ENCODE data around the gene SETDB1. TPM values are rescaled to one million over a fixed set of nuclear protein-coding genes. Genes with fewer than 3 reads are reported as not detected.

Gene SETDB1
- total RNA-seq, 4 donors from 2014 or later = 21.8 to 63.2 (median 54.4) TPM

DNA sequence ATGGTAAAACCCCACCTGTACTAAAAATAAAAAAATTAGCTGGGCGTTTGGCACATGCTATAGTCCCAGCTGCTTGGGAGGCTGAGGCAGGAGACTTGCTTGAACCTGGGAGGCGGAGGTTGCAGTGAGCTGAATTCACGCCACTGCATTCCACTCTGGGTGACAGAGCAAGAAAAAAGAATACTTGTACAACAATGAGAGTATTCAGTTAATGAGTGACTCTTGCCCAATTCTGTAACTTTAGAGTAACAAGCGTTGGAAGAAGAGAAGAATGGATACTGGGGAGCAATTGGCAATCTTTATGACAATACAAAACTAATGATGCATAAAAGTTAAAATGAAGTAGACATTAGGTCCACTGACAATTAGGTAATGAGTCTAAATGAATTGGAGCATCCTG, 66.5 kb downstream of the SETDB1 start:
- no peaks in the 10 kb centered on the region for H3K36me3 ChIP-seq
- no peaks in the 10 kb centered on the region for H3K9me3 ChIP-seq
- no peak overlapping the region for H3K27ac ChIP-seq
- peaks cover 3 to 7% of the 10 kb centered on the region in 2 donors for H3K4me1 ChIP-seq
- intact Hi-C loops (cut with DNase I; ENCODE audit: low total_unique reads) = no loop called here
- no peaks in the 10 kb centered on the region for H3K27me3 ChIP-seq
- no peak for DNase-seq
- TF ChIP-seq POLR2A (IDR thresholded peaks at IDR 0.05) = no peak
- TF ChIP-seq, protein P1, sequence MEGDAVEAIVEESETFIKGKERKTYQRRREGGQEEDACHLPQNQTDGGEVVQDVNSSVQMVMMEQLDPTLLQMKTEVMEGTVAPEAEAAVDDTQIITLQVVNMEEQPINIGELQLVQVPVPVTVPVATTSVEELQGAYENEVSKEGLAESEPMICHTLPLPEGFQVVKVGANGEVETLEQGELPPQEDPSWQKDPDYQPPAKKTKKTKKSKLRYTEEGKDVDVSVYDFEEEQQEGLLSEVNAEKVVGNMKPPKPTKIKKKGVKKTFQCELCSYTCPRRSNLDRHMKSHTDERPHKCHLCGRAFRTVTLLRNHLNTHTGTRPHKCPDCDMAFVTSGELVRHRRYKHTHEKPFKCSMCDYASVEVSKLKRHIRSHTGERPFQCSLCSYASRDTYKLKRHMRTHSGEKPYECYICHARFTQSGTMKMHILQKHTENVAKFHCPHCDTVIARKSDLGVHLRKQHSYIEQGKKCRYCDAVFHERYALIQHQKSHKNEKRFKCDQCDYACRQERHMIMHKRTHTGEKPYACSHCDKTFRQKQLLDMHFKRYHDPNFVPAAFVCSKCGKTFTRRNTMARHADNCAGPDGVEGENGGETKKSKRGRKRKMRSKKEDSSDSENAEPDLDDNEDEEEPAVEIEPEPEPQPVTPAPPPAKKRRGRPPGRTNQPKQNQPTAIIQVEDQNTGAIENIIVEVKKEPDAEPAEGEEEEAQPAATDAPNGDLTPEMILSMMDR (IDR thresholded peaks at IDR 0.05) = no peak
- H3K4me3 ChIP-seq = no peak overlapping the region

DNA sequence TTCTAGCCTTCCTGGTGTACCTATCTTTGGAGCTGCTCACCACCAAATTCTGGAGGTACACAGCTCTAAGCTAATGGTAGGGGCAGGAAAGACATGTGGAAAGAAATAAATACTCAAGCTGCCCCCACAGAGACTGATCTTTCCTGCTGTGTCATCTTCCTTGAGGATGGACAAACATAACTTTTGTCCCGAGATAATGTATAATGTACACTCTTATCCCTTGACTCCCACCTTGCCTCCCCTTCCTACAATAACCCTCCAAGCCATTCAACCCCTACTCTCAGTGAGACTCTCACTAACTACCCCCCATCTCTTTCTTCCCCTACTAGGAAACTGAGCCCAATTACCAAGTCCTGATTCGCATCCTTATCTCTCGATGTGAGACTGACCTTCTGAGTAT, 68.1 kb downstream of the SETDB1 start:
- no peak for DNase-seq
- no peak for TF ChIP-seq POLR2A (IDR thresholded peaks at IDR 0.05)
- TF ChIP-seq, protein P1 (IDR thresholded peaks at IDR 0.05) = no peak
- intact Hi-C loops (cut with DNase I; ENCODE audit: low total_unique reads) = no loop called here
- no peaks in the 10 kb centered on the region for H3K36me3 ChIP-seq
- H3K4me3 ChIP-seq = no peak overlapping the region
- peaks cover 3 to 7% of the 10 kb centered on the region in 2 donors for H3K4me1 ChIP-seq
- H3K27me3 ChIP-seq = no peaks in the 10 kb centered on the region
- H3K9me3 ChIP-seq = no peaks in the 10 kb centered on the region
- H3K27ac ChIP-seq = peak overlapping the region; percentile 83 to 88

GRCh38 chr1:150995460-150995859, 69.3 kb downstream of the SETDB1 start:
- peaks cover 3 to 7% of the 10 kb centered on the region in 2 donors for H3K4me1 ChIP-seq
- peak overlapping the region; percentile 83 to 88 for H3K27ac ChIP-seq
- H3K9me3 ChIP-seq = no peaks in the 10 kb centered on the region
- H3K4me3 ChIP-seq = no peak overlapping the region
- DNase-seq = peak in 1 of 2 donors; percentile 32
- intact Hi-C loops (cut with DNase I; ENCODE audit: low total_unique reads) = no loop called here
- no peaks in the 10 kb centered on the region for H3K27me3 ChIP-seq
- TF ChIP-seq POLR2A (IDR thresholded peaks at IDR 0.05) = no peak
- TF ChIP-seq, protein P1 (IDR thresholded peaks at IDR 0.05) = no peak
- H3K36me3 ChIP-seq = no peaks in the 10 kb centered on the region

- intact Hi-C loops (cut with DNase I; ENCODE audit: low total_unique reads) = no loop called here
- peaks cover 3 to 7% of the 10 kb centered on the region in 2 donors for H3K4me1 ChIP-seq
- no peaks in the 10 kb centered on the region for H3K9me3 ChIP-seq
- no peak for TF ChIP-seq POLR2A (IDR thresholded peaks at IDR 0.05)
- TF ChIP-seq, protein P1 (IDR thresholded peaks at IDR 0.05) = peak; percentile 78 to 87 (median 83)
- H3K27me3 ChIP-seq = no peaks in the 10 kb centered on the region
- peak overlapping the region; percentile 83 to 88 for H3K27ac ChIP-seq
- H3K4me3 ChIP-seq = no peak overlapping the region
- no peaks in the 10 kb centered on the region for H3K36me3 ChIP-seq
- DNase-seq = peak; percentile 63
Measured at GRCh38 chr1:150995896-150996295, 69.7 kb downstream of the SETDB1 start.

- peaks cover 3 to 7% of the 10 kb centered on the region in 2 donors for H3K4me1 ChIP-seq
- no peak for DNase-seq
Measured at GRCh38 chr1:150997126-150997872, 71.1 kb downstream of the SETDB1 start.

More at GRCh38 chr1:150997126-150997872, 71.1 kb downstream of the SETDB1 start:
- H3K4me3 ChIP-seq = no peak overlapping the region
- H3K27ac ChIP-seq = no peak overlapping the region
- TF ChIP-seq POLR2A (IDR thresholded peaks at IDR 0.05) = no peak
- TF ChIP-seq, protein P1 (IDR thresholded peaks at IDR 0.05) = no peak
- no peaks in the 10 kb centered on the region for H3K27me3 ChIP-seq
- H3K36me3 ChIP-seq = no peaks in the 10 kb centered on the region
- no peaks in the 10 kb centered on the region for H3K9me3 ChIP-seq
- intact Hi-C loops (cut with DNase I; ENCODE audit: low total_unique reads) = no loop called here
